Measurements from ENCODE around the gene MTCL3.

DNA sequence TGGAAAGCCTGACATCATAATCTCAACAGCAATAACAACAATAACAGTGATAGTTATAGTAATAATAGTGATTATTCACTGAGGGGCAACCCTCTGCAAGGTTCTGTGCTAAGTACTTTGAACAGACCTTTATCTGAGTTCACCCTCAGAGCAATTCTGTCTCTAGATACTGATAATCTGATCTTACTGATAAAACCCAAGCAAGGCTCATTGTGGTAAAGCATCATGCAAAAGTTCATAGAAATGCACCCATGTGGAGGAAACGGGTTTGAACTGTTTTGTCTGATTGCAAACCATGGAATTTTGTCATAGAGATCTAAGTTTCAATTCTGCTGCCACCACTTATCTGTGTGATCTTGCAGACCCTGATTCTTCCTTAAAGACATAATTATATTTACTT is 58.7 kb downstream of the MTCL3 start:
- TF ChIP-seq, protein P1, sequence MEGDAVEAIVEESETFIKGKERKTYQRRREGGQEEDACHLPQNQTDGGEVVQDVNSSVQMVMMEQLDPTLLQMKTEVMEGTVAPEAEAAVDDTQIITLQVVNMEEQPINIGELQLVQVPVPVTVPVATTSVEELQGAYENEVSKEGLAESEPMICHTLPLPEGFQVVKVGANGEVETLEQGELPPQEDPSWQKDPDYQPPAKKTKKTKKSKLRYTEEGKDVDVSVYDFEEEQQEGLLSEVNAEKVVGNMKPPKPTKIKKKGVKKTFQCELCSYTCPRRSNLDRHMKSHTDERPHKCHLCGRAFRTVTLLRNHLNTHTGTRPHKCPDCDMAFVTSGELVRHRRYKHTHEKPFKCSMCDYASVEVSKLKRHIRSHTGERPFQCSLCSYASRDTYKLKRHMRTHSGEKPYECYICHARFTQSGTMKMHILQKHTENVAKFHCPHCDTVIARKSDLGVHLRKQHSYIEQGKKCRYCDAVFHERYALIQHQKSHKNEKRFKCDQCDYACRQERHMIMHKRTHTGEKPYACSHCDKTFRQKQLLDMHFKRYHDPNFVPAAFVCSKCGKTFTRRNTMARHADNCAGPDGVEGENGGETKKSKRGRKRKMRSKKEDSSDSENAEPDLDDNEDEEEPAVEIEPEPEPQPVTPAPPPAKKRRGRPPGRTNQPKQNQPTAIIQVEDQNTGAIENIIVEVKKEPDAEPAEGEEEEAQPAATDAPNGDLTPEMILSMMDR (IDR thresholded peaks at IDR 0.05): no peak
- TF ChIP-seq EP300 (IDR thresholded peaks at IDR 0.05): no peak
- TF ChIP-seq POLR2A (IDR thresholded peaks at IDR 0.05): no peak
- no peak for TF ChIP-seq POLR2AphosphoS5 (IDR thresholded peaks at IDR 0.05)

All from suprapubic skin (tissue), 4 donors.